GM23338 (cell line): ENCODE results near the gene TWSG1. TPM values are rescaled to one million over a fixed set of nuclear protein-coding genes. Genes with fewer than 3 reads are reported as not detected.

Experiments used
- ATAC-seq: fragments of 200-7000 bp; cut with Tn5 transposase; 3 replicates; pipeline ENCODE4 v1.9.1; 2020
- DNase-seq: peaks from one replicate; pipeline ENCODE4 v3.0.0-alpha.2; 2015; ENCODE audit warnings: low spot score
- H2AFZ ChIP-seq: fragments of 200-600 bp; sonication (generic); 2 replicates; pipeline ENCODE4 v1.8.0; 2016; ENCODE audit warnings: antibody characterized with exemption, mild to moderate bottlenecking, moderate library complexity
- H3F3A ChIP-seq: fragments of 200-600 bp; sonication (generic); replicated peaks from 2 replicates; pipeline ENCODE4 v1.8.0; 2017; ENCODE audit warnings: antibody characterized with exemption, mixed run types, low read depth
- H3K27ac ChIP-seq: fragments of 200-600 bp; sonication (generic); 2 replicates; pipeline ENCODE4 v1.6.1; 2016; ENCODE audit warnings: low read depth
- H3K27me3 ChIP-seq: fragments of 200-600 bp; sonication (generic); 2 replicates; pipeline ENCODE4 v1.8.0; 2016; ENCODE audit warnings: mild to moderate bottlenecking, mixed run types, moderate library complexity; ENCODE audit not compliant: insufficient read depth
- H3K36me3 ChIP-seq: fragments of 200-600 bp; sonication (generic); 2 replicates; pipeline ENCODE4 v1.8.0; 2016; ENCODE audit warnings: mild to moderate bottlenecking; ENCODE audit not compliant: insufficient read depth
- H3K4me1 ChIP-seq: fragments of 200-600 bp; sonication (generic); 2 replicates; pipeline ENCODE4 v1.8.0; 2016; ENCODE audit warnings: mild to moderate bottlenecking, moderate library complexity; ENCODE audit not compliant: insufficient read depth
- H3K4me2 ChIP-seq: fragments of 200-600 bp; sonication (generic); 2 replicates; pipeline ENCODE4 v1.7.1; 2017; ENCODE audit warnings: mixed run types
- H3K4me3 ChIP-seq: fragments of 200-600 bp; sonication (generic); 2 replicates; pipeline ENCODE4 v1.6.1; 2016; ENCODE audit warnings: mixed run types
- H3K79me2 ChIP-seq: fragments of 200-600 bp; sonication (generic); replicated peaks from 2 replicates; pipeline ENCODE4 v1.8.0; 2017; ENCODE audit warnings: mild to moderate bottlenecking; ENCODE audit not compliant: insufficient read depth
- H3K9me2 ChIP-seq: fragments of 200-600 bp; sonication (generic); 2 replicates; pipeline ENCODE4 v1.8.0; 2017; ENCODE audit not compliant: insufficient read depth
- H4K20me1 ChIP-seq: fragments of 200-600 bp; sonication (generic); replicated peaks from 2 replicates; pipeline ENCODE4 v1.8.0; 2017; ENCODE audit warnings: mild to moderate bottlenecking; ENCODE audit not compliant: insufficient read depth
- H3K27ac Mint-ChIP-seq: 2 replicates; pipeline ENCODE4 v1.8.0; 2020; ENCODE audit warnings: inconsistent platforms, mild to moderate bottlenecking, moderate library complexity, mixed read lengths
- H3K27me3 Mint-ChIP-seq: 3 replicates; pipeline ENCODE4 v1.8.0; 2022; ENCODE audit warnings: low read depth, mild to moderate bottlenecking, moderate library complexity, mixed read lengths, inconsistent platforms; ENCODE audit not compliant: insufficient read depth, poor library complexity
- H3K36me3 Mint-ChIP-seq: 3 replicates; pipeline ENCODE4 v1.8.0; 2021; ENCODE audit warnings: low read depth, mild to moderate bottlenecking, inconsistent platforms, moderate library complexity, mixed read lengths
- H3K4me1 Mint-ChIP-seq: 3 replicates; pipeline ENCODE4 v1.8.0; 2020; ENCODE audit warnings: mild to moderate bottlenecking, inconsistent platforms, mixed read lengths
- H3K4me3 Mint-ChIP-seq: 3 replicates; pipeline ENCODE4 v1.8.0; 2021; ENCODE audit warnings: moderate library complexity, mild to moderate bottlenecking, inconsistent platforms, mixed read lengths
- H3K9me3 Mint-ChIP-seq: 3 replicates; pipeline ENCODE4 v1.8.0; 2020; ENCODE audit warnings: moderate library complexity, mild to moderate bottlenecking, inconsistent platforms, mixed read lengths
- CREB1 ChIP-seq: fragments of 250-450 bp; sonication (Bioruptor Pico); IDR thresholded peaks from 2 replicates; pipeline ENCODE4 v1.5.0; 2020; ENCODE audit warnings: low read depth, mild to moderate bottlenecking, moderate library complexity
- ETS1 ChIP-seq: IDR thresholded peaks from 2 replicates; pipeline ENCODE4 v1.6.1; 2016; ENCODE audit warnings: antibody characterized with exemption
- EZH2 ChIP-seq: fragments of 200-600 bp; sonication (generic); IDR thresholded peaks from one replicate; pipeline ENCODE4 v1.8.0; 2017; ENCODE audit warnings: antibody characterized with exemption, mild to moderate bottlenecking, low read depth; ENCODE audit not compliant: unreplicated experiment
- EZH2phosphoT487 ChIP-seq: fragments of 200-600 bp; sonication (generic); IDR thresholded peaks from one replicate; pipeline ENCODE4 v1.8.1; 2018; ENCODE audit warnings: antibody characterized with exemption; ENCODE audit not compliant: unreplicated experiment
- JUNB ChIP-seq: IDR thresholded peaks from one replicate; pipeline ENCODE4 v1.6.1; 2016; ENCODE audit warnings: antibody characterized with exemption; ENCODE audit not compliant: unreplicated experiment
- NANOG ChIP-seq: IDR thresholded peaks from 2 replicates; pipeline ENCODE4 v1.6.1; 2016; ENCODE audit warnings: antibody characterized with exemption, borderline replicate concordance
- POLR2AphosphoS5 ChIP-seq: IDR thresholded peaks from 2 replicates; pipeline ENCODE4 v1.6.1; 2016; ENCODE audit warnings: antibody characterized with exemption, low read depth
- STAT1 ChIP-seq: IDR thresholded peaks from one replicate; pipeline ENCODE4 v1.6.1; 2016; ENCODE audit warnings: antibody characterized with exemption; ENCODE audit not compliant: unreplicated experiment
- ZNF114 ChIP-seq: fragments of 250-450 bp; sonication (Bioruptor Pico); IDR thresholded peaks from 2 replicates; pipeline ENCODE4 v1.5.0; 2020; ENCODE audit warnings: mild to moderate bottlenecking, moderate library complexity
- ZNF331 ChIP-seq: fragments of 250-450 bp; sonication (Bioruptor Pico); IDR thresholded peaks from 2 replicates; pipeline ENCODE4 v1.5.0; 2020; ENCODE audit warnings: low read depth, mild to moderate bottlenecking, moderate library complexity
- polyA plus RNA-seq: library from polyadenylated mRNA; unstranded; fragments of >200 nt; fragmentation: Nextera tagmentation; extraction: Ambion mirVana; gene quantifications from 2 replicates; pipeline ENCODE4 v1.2.1, GENCODE V29; 2016
- total RNA-seq: library from RNA; depleted of rRNA; stranded (reverse); fragments of >200 nt; shearing (Covaris generic); gene quantifications from 2 replicates; pipeline ENCODE4 v1.2.3, GENCODE V29; 2014
- TF ChIP-seq, protein P1 (sequence below): IDR thresholded peaks from one replicate; pipeline ENCODE4 v1.6.1; 2018; ENCODE audit warnings: antibody characterized with exemption; ENCODE audit not compliant: unreplicated experiment
- TF ChIP-seq, protein P2 (sequence below): fragments of 250-450 bp; sonication (Bioruptor Pico); IDR thresholded peaks from 2 replicates; pipeline ENCODE4 v1.5.0; 2020; ENCODE audit warnings: mild to moderate bottlenecking, moderate library complexity
- TF ChIP-seq, protein P3 (sequence below), 2 experiments: fragments of 200-600 bp in 1 of 2; sonication (generic) in 1 of 2; conservative IDR thresholded peaks; 2 replicates each; pipeline versions ENCODE4 v1.5.1 to v1.6.1; 2016 to 2017; ENCODE audit warnings: antibody characterized with exemption in 2 of 2, low read depth in 2 of 2, mild to moderate bottlenecking in 2 of 2, moderate library complexity in 1 of 2

Gene TWSG1
- total and polyA plus RNA-seq, 2 experiments from 2014 or later, result 11.5 to 29.1 TPM

GRCh38 chr18:9335697-9336045, 1.1 kb downstream of the TWSG1 start:
- peak overlapping the region; percentile 95 for H3K4me2 ChIP-seq
- H3F3A ChIP-seq, result no peaks in the 10 kb centered on the region
- ATAC-seq, result no peak
- peaks cover 2% of the 10 kb centered on the region; the same call in 1 of the 3 replicates for H3K36me3 Mint-ChIP-seq
- TF ChIP-seq EZH2, result no peak
- TF ChIP-seq, protein P1, sequence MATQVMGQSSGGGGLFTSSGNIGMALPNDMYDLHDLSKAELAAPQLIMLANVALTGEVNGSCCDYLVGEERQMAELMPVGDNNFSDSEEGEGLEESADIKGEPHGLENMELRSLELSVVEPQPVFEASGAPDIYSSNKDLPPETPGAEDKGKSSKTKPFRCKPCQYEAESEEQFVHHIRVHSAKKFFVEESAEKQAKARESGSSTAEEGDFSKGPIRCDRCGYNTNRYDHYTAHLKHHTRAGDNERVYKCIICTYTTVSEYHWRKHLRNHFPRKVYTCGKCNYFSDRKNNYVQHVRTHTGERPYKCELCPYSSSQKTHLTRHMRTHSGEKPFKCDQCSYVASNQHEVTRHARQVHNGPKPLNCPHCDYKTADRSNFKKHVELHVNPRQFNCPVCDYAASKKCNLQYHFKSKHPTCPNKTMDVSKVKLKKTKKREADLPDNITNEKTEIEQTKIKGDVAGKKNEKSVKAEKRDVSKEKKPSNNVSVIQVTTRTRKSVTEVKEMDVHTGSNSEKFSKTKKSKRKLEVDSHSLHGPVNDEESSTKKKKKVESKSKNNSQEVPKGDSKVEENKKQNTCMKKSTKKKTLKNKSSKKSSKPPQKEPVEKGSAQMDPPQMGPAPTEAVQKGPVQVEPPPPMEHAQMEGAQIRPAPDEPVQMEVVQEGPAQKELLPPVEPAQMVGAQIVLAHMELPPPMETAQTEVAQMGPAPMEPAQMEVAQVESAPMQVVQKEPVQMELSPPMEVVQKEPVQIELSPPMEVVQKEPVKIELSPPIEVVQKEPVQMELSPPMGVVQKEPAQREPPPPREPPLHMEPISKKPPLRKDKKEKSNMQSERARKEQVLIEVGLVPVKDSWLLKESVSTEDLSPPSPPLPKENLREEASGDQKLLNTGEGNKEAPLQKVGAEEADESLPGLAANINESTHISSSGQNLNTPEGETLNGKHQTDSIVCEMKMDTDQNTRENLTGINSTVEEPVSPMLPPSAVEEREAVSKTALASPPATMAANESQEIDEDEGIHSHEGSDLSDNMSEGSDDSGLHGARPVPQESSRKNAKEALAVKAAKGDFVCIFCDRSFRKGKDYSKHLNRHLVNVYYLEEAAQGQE, result no peak
- no peak for TF ChIP-seq ZNF114 (CRISPR knock-in tag)
- no peak for TF ChIP-seq EZH2phosphoT487
- TF ChIP-seq STAT1, result no peak
- TF ChIP-seq CREB1 (CRISPR knock-in tag), result no peak
- TF ChIP-seq, protein P2, sequence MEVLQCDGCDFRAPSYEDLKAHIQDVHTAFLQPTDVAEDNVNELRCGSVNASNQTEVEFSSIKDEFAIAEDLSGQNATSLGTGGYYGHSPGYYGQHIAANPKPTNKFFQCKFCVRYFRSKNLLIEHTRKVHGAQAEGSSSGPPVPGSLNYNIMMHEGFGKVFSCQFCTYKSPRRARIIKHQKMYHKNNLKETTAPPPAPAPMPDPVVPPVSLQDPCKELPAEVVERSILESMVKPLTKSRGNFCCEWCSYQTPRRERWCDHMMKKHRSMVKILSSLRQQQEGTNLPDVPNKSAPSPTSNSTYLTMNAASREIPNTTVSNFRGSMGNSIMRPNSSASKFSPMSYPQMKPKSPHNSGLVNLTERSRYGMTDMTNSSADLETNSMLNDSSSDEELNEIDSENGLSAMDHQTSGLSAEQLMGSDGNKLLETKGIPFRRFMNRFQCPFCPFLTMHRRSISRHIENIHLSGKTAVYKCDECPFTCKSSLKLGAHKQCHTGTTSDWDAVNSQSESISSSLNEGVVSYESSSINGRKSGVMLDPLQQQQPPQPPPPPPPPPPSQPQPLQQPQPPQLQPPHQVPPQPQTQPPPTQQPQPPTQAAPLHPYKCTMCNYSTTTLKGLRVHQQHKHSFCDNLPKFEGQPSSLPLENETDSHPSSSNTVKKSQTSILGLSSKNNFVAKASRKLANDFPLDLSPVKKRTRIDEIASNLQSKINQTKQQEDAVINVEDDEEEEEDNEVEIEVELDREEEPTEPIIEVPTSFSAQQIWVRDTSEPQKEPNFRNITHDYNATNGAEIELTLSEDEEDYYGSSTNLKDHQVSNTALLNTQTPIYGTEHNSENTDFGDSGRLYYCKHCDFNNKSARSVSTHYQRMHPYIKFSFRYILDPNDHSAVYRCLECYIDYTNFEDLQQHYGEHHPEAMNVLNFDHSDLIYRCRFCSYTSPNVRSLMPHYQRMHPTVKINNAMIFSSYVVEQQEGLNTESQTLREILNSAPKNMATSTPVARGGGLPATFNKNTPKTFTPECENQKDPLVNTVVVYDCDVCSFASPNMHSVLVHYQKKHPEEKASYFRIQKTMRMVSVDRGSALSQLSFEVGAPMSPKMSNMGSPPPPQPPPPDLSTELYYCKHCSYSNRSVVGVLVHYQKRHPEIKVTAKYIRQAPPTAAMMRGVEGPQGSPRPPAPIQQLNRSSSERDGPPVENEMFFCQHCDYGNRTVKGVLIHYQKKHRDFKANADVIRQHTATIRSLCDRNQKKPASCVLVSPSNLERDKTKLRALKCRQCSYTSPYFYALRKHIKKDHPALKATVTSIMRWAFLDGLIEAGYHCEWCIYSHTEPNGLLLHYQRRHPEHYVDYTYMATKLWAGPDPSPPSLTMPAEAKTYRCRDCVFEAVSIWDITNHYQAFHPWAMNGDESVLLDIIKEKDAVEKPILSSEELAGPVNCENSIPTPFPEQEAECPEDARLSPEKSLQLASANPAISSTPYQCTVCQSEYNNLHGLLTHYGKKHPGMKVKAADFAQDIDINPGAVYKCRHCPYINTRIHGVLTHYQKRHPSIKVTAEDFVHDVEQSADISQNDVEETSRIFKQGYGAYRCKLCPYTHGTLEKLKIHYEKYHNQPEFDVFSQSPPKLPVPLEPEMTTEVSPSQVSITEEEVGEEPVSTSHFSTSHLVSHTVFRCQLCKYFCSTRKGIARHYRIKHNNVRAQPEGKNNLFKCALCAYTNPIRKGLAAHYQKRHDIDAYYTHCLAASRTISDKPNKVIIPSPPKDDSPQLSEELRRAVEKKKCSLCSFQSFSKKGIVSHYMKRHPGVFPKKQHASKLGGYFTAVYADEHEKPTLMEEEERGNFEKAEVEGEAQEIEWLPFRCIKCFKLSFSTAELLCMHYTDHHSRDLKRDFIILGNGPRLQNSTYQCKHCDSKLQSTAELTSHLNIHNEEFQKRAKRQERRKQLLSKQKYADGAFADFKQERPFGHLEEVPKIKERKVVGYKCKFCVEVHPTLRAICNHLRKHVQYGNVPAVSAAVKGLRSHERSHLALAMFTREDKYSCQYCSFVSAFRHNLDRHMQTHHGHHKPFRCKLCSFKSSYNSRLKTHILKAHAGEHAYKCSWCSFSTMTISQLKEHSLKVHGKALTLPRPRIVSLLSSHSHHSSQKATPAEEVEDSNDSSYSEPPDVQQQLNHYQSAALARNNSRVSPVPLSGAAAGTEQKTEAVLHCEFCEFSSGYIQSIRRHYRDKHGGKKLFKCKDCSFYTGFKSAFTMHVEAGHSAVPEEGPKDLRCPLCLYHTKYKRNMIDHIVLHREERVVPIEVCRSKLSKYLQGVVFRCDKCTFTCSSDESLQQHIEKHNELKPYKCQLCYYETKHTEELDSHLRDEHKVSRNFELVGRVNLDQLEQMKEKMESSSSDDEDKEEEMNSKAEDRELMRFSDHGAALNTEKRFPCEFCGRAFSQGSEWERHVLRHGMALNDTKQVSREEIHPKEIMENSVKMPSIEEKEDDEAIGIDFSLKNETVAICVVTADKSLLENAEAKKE (CRISPR knock-in tag), result no peak
- TF ChIP-seq, protein P3, sequence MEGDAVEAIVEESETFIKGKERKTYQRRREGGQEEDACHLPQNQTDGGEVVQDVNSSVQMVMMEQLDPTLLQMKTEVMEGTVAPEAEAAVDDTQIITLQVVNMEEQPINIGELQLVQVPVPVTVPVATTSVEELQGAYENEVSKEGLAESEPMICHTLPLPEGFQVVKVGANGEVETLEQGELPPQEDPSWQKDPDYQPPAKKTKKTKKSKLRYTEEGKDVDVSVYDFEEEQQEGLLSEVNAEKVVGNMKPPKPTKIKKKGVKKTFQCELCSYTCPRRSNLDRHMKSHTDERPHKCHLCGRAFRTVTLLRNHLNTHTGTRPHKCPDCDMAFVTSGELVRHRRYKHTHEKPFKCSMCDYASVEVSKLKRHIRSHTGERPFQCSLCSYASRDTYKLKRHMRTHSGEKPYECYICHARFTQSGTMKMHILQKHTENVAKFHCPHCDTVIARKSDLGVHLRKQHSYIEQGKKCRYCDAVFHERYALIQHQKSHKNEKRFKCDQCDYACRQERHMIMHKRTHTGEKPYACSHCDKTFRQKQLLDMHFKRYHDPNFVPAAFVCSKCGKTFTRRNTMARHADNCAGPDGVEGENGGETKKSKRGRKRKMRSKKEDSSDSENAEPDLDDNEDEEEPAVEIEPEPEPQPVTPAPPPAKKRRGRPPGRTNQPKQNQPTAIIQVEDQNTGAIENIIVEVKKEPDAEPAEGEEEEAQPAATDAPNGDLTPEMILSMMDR (conservative IDR thresholded peaks at IDR 0.05; ENCODE audit: low read depth in 2 of 2), result no peak
- TF ChIP-seq JUNB, result no peak
- no peak for TF ChIP-seq ZNF331 (CRISPR knock-in tag)
- no peak for TF ChIP-seq POLR2AphosphoS5
- no peak for TF ChIP-seq NANOG
- no peak for TF ChIP-seq ETS1
- H3K27ac ChIP-seq, result no peak overlapping the region
- peak overlapping the region; percentile 87 for H3K4me3 Mint-ChIP-seq
- H3K79me2 ChIP-seq, result peaks cover 6% of the 10 kb centered on the region; the same call in 1 of the 2 replicates
- H4K20me1 ChIP-seq, result peaks cover 9% of the 10 kb centered on the region; the same call in 1 of the 2 replicates
- H3K27me3 ChIP-seq, result peaks cover 24% of the 10 kb centered on the region
- H3K4me3 ChIP-seq, result peak overlapping the region; percentile 86
- peaks cover 6% of the 10 kb centered on the region for H3K4me1 ChIP-seq
- peaks cover 9% of the 10 kb centered on the region; the same call in 2 of the 3 replicates for H3K4me1 Mint-ChIP-seq
- peaks cover 3% of the 10 kb centered on the region; the same call in 1 of the 2 replicates for H3K36me3 ChIP-seq
- H3K27me3 Mint-ChIP-seq, result peaks cover 11% of the 10 kb centered on the region
- H2AFZ ChIP-seq, result 0 out of 2 replicates have a peak overlapping the region, but pooled peaks have one; percentile 94
- no peak overlapping the region for H3K27ac Mint-ChIP-seq
- no peak for DNase-seq
- H3K9me2 ChIP-seq, result no peaks in the 10 kb centered on the region
- no peaks in the 10 kb centered on the region for H3K9me3 Mint-ChIP-seq
